ENCODE measurements around the gene ST14.

DNA sequence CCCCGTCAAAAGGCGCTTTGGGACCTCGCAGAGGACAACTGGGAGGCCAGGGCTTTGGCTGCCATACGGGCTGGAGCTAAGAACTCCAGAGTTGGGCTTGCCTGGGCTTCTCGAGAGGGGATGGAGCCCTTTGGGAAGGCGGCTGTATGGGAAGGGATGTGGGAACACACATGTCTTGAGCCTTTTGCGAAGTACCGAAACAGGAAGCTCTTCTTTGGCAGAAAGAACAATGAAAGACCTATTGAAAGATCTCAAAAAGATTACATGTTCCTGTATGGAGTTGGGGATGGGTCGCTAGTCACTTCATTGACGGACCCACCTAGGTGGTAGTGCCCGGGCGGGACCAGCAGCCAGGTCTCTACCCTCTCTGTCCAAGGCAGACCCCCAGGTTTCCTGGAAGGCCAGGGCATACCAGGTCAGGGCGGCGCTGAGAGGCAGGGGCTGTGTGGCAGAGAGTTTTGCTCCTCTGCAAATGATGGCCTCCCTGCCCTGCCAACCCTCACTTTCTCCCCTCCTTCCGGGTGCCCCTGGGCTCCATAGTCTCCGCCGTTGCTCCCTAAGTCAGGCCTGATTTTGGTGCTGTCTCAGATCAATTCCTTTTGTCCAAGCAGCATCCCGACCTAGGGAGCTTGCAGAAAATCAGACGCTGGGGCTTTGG, 1.0 kb downstream of the ST14 start:
- TF ChIP-seq, protein P1, sequence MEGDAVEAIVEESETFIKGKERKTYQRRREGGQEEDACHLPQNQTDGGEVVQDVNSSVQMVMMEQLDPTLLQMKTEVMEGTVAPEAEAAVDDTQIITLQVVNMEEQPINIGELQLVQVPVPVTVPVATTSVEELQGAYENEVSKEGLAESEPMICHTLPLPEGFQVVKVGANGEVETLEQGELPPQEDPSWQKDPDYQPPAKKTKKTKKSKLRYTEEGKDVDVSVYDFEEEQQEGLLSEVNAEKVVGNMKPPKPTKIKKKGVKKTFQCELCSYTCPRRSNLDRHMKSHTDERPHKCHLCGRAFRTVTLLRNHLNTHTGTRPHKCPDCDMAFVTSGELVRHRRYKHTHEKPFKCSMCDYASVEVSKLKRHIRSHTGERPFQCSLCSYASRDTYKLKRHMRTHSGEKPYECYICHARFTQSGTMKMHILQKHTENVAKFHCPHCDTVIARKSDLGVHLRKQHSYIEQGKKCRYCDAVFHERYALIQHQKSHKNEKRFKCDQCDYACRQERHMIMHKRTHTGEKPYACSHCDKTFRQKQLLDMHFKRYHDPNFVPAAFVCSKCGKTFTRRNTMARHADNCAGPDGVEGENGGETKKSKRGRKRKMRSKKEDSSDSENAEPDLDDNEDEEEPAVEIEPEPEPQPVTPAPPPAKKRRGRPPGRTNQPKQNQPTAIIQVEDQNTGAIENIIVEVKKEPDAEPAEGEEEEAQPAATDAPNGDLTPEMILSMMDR (IDR thresholded peaks at IDR 0.05), result no peak
- no peak for TF ChIP-seq POLR2A (IDR thresholded peaks at IDR 0.05)

Measured in heart left ventricle (tissue), 13 donors.